Measurements from ENCODE around the gene GRM8. TPM values are rescaled to one million over a fixed set of nuclear protein-coding genes. Genes with fewer than 3 reads are reported as not detected.

Gene GRM8
- total RNA-seq, 1 donor from 2014 or later, result 0.16 TPM

DNA sequence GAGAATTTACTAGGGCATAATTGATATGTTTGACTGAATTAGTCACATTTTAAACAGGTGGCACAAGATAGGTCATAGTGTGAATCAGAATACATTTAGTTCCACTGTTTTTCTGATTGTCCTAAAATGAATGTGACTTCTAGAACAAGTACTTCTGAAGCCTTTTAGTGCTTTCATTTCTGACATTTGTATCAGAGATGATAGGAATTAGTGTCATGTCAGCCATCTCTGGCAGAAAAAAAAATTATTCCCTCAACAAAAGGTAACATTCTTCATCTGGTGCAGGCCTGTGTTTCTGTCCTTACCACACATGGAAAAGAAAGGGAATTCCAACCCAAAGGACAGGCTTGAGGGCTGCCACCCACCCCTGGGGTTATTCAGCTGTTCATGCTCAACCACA, 21.3 kb downstream of the GRM8 start:
- DNase-seq (ENCODE audit: low spot score), result no peak

DNA sequence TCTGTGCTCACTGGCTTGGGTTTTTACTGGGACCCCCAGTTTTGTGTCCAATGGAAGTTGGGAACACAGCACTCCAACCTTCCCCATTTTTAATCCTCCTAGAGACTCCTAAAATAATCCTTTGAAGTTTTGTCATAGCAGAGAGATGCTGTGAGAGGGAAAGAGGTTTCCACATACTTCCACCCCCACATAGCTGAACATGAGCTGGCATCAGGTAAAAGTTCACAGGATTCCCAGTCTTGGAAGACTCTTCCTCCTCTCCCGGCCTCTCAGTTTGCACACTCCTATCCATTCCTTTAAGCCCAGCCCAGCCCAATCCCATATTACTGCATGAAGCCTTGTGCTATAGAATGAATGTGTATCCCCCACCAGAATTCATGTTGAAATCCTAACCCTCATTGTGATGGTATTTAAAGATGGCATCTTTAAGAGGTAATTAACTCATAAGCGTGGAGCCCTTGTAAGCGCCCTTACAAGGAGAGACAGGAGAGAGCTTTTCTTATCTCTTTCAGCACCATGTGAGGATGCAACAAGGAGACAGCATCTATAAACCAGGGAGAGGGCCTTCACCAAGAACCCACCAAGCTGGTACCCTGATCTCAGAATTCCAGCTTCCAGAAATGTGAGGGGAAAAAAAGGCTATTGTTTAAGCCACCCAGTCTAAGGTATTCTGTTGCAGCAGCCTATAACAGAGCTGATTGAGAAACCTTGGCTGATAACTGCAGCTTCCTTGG, 22.4 kb downstream of the GRM8 start:
- DNase-seq (ENCODE audit: low spot score), result no peak

GRCh38 chr7:127226685-127227374, 25.9 kb downstream of the GRM8 start:
- DNase-seq (ENCODE audit: low spot score), result no peak

GRCh38 chr7:127221731-127222130, 31.0 kb downstream of the GRM8 start:
- no peak for DNase-seq (ENCODE audit: low spot score)

GRCh38 chr7:127214956-127215718, 37.6 kb downstream of the GRM8 start:
- DNase-seq (ENCODE audit: low spot score), result no peak

GRCh38 chr7:127209886-127210285, 42.9 kb downstream of the GRM8 start:
- no peak for DNase-seq (ENCODE audit: low spot score)

DNA sequence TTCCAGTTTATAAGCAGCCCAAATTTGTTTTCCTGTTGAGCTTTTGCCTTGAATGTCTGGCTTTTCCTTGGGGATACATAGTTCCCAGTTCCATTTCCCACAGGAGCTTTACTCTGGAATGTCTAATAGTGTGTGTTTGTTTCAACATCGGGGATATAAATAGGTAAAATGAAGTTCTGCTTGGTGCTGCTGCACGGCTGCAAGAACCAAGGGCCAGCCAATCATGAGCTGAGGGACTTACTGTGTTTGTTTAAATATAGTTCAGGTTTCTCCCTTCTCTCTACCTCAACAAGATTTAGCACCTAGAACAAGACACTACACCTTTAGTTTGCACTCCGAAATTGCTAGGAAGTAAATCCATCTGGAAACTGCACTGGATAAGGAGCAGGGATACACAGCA, 43.9 kb downstream of the GRM8 start:
- DNase-seq (ENCODE audit: low spot score), result no peak

GRCh38 chr7:127208351-127208750, 44.4 kb downstream of the GRM8 start:
- DNase-seq (ENCODE audit: low spot score), result no peak

DNA sequence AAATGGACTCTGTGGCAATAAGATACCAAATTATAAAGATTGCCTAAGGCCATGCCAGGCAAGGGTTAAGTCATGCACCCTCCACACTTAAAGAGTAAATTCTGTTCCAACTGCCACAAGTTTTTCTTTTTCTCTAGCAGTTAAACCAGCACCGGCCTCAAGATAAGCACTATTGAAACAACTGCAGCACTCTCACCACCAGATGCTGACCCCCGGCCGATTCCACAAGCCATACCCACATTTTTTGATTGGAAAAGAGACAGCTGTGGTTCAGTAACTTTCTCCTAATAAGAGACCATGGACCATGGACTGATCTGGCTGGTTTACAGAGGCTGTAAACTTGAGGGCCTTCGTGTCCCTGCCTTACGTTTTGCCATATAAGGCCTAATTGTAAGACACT, 44.9 kb downstream of the GRM8 start:
- no peak for DNase-seq (ENCODE audit: low spot score)

- DNase-seq (ENCODE audit: low spot score), result no peak
Measured at GRCh38 chr7:127207230-127207629, 45.5 kb downstream of the GRM8 start.

DNA sequence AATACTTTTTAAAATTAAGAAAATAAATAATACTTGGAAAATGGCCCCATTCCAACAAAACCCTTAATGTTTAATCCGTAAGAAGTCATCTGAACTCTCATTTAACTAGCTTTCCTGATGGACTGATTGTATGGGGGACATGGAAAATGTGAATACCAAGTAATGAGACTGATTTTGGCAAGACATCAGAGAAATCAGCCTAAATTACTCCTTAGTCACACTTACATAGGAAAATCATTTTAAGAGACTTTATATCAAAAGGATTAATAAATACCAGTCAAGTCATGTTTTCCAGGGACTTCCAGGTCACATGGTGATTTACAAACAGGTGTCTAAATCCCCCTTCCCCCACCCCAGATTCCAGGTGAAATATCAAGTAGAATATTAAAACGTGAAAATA, 58.2 kb downstream of the GRM8 start:
- DNase-seq (ENCODE audit: low spot score), result no peak

DNA sequence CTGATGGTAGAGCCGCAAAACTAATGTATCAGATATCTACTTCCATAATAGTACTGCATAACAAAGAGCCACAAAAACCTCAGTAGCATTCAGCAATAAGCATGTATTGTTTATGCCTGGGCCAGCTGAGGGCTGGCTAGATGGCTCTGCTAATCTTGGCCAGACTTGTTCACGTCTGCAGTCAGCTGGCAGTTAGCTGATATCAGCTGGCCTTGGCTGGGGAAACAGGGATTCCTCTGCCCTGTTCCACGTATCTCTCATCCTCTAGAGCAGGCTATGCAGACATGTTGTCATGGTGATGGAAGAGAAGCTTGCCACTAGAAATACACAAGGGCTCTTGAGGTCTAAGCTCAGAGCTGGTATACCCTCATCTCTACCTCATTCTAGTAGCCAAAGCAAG, 62.9 kb downstream of the GRM8 start:
- DNase-seq (ENCODE audit: low spot score), result no peak

GRCh38 chr7:127189074-127189473, 63.7 kb downstream of the GRM8 start:
- DNase-seq (ENCODE audit: low spot score), result no peak

DNA sequence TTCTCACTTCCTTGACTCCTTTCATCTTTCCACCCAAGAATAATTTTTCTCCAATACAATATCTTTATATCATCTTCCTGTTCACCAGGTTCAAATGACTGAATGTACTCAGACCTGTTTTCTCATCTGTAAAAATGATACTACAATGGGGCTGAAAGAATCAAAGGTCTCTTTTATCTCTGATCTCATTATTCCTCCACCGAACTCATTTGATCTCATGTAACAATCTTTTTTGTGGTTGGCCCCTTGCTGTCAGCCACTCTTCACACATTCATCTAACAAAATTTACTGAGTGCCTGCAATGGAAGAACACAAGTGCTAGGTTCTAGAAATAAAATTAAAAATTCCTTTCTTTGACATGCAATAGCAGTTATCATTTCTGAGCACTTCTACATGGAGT, 65.0 kb downstream of the GRM8 start:
- no peak for DNase-seq (ENCODE audit: low spot score)

DNA sequence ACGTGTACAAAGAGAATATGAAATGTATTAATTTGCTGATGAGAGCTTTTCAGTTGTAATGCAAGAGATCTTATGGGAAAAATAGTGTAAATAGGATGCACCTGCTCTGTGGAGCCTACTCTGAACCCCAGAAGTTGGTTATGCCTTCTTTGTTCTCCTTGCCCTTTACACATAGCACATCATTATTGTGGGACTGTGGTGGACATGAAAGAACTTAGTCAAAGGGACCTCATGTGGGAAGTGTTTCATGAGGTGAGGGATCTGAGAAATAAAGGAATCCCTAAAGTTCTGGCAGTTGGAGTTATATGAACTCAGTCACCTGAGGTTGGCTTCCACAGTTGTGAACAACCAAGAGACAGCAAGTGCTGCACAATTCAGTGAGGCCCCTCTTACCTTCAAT, 66.1 kb downstream of the GRM8 start:
- DNase-seq (ENCODE audit: low spot score), result no peak

GRCh38 chr7:127177156-127177555, 75.6 kb downstream of the GRM8 start:
- DNase-seq (ENCODE audit: low spot score), result no peak

- no peak for DNase-seq (ENCODE audit: low spot score)
Measured at GRCh38 chr7:127162366-127162765, 90.4 kb downstream of the GRM8 start.

GRCh38 chr7:127158659-127159058, 94.1 kb downstream of the GRM8 start:
- no peak for DNase-seq (ENCODE audit: low spot score)

GRCh38 chr7:127154958-127155357, 97.8 kb downstream of the GRM8 start:
- no peak for DNase-seq (ENCODE audit: low spot score)

GRCh38 chr7:127154101-127154500, 98.6 kb downstream of the GRM8 start:
- DNase-seq (ENCODE audit: low spot score), result no peak

DNA sequence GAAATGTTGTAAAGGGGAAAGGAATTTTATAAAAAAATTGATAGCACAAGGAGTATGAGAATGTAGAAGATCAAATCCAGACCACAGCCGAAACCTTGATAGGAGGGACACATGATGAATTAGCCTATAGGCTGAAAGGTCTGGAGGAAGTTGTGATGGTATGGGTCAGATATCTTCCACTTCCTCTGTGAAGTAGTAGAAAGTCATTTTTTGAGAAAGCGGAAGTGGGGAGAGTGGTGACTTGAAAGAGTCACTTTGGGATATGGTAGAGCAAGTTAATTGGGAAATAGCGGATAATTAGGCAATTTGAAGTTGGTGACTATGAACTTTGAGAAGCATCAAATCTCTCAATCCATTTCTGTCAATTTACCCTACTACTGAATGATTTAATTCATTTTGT, 99.4 kb downstream of the GRM8 start:
- DNase-seq (ENCODE audit: low spot score), result no peak

GRCh38 chr7:127152423-127152822, 100.3 kb downstream of the GRM8 start:
- DNase-seq (ENCODE audit: low spot score), result no peak
